GM19452 (cell line): ENCODE measurements around the gene SLC6A19.

ENCODE experiments used
- ATAC-seq: cut with Tn5 transposase; IDR thresholded peaks from one replicate; pipeline ENCODE4 v1.9.1; 2021; ENCODE audit not compliant: unreplicated experiment

The SLC6A19 gene

GRCh38 chr5:1193591-1193985 lies 7.8 kb upstream of the SLC6A19 start:
- no peak for ATAC-seq

GRCh38 chr5:1194378-1194777 lies 7.0 kb upstream of the SLC6A19 start:
- no peak for ATAC-seq

DNA sequence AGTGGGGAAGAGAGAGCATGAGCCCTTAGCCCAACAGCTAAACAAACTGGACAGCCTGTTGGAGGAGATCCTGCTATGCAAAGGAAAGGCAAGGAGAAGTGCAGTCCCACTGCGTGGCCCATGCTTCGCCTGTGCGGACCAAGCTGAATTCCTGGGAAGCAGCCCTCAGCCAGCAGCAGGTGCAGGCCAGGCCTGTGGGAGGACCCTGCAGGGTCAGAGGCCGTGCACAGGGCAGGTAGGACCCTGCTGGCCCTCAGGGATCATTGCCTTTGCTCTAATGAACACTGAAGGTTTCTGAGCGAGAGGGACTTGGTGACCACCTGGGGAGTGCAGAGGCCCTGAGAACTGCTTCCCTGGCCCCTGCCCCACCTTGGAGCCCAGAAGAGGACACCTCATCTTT lies 6.0 kb upstream of the SLC6A19 start:
- no peak for ATAC-seq

- ATAC-seq: no peak
Measured at GRCh38 chr5:1195916-1196315, 5.5 kb upstream of the SLC6A19 start.

- ATAC-seq: no peak
Measured at GRCh38 chr5:1196562-1196961, 4.8 kb upstream of the SLC6A19 start.

GRCh38 chr5:1197876-1198666 lies 3.3 kb upstream of the SLC6A19 start:
- no peak for ATAC-seq

DNA sequence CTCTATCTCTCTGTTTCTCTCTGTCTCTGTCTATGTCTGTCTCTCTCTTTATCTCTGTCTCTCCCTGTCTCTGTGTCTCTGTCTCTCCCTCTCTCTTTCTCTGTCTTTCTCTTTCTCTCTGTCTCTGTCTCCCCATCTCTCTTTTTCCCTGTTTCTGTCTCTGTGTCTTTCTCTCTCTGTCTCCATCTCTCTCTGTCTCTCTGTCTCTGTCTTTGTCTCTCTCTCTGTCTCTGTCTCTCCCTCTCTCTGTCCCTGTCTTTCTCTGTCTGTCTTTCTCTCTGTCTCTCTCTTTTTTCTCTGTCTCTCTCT lies 2.1 kb upstream of the SLC6A19 start:
- no peak for ATAC-seq

GRCh38 chr5:1199649-1200494 lies 1.5 kb upstream of the SLC6A19 start:
- no peak for ATAC-seq

DNA sequence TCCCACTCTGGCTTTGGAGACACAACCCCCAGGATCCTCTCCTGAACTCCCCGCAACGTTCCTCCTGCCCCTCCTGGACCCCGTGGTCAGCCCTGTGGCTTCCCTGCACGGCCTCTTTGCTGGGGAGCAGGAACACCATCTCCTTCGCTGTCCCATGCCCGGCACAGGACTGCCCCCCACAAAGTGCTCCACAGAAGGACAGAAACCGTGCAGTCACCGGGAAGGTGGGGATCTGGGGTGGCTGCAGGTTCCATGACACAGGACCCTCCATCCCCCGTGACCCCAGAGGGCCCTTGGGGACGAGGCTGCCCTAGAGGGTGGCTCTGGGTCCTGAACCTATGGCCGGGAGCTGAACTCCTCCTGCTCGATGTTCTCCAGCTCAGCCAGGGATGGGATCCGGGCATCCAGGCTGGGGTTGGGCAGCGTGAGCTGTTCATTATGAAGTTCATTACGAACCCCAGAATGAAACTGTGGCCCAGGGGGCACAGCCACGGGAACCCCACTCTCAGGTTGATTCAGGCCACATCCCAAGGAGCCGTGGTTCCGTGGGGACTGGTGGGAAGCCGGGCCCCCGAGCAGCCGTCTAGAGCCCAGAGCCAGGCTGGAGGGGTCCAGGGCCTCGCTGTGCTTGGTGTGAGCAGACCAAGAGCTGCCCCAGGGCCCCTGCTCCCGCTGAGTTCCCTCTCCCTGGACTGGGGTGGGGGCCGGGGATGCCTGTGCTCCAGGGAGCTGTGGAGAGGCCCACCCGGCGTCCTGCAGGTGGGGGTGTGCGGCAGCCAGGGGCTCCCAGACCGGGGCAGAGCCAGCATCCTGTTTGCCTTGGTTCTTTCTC lies 684 bp upstream of the SLC6A19 start:
- no peak for ATAC-seq

GRCh38 chr5:1202026-1202797 lies 817 bp downstream of the SLC6A19 start:
- no peak for ATAC-seq

- ATAC-seq: no peak
Measured at GRCh38 chr5:1202798-1203185, 1.4 kb downstream of the SLC6A19 start.

DNA sequence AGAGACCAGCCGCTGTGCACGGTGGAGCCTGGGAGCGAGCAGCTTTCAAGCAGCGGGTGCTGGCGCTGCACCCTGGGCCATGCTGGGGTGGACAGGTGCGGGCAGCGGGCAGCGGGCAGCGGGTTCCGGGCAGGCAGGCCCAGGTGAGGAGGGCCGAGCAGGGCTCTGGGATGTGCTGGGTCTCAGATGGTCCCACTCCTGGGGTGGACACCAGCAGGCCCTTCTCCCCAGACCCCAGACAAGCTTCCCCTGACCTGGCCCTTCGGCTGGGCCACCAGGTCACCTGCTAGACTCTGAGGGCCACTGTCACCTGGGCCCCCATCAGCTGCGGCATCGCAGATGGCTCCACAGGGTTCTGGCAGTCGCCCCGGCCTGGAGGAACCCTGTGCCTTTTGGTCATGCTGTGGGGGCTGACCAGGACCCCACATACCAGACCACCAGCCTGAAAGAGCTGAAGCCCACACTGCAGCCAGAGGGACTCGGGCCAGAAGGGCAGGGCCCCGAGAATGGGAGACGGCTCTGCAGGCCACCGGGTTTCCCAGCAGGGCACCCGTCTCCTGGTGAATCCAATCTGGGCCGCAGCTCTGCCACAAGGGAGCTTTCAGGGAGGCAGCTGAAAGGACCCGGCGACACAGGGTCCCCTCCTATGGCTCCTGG lies 2.0 kb downstream of the SLC6A19 start:
- ATAC-seq: no peak

- ATAC-seq: no peak
Measured at GRCh38 chr5:1203968-1204692, 2.7 kb downstream of the SLC6A19 start.

DNA sequence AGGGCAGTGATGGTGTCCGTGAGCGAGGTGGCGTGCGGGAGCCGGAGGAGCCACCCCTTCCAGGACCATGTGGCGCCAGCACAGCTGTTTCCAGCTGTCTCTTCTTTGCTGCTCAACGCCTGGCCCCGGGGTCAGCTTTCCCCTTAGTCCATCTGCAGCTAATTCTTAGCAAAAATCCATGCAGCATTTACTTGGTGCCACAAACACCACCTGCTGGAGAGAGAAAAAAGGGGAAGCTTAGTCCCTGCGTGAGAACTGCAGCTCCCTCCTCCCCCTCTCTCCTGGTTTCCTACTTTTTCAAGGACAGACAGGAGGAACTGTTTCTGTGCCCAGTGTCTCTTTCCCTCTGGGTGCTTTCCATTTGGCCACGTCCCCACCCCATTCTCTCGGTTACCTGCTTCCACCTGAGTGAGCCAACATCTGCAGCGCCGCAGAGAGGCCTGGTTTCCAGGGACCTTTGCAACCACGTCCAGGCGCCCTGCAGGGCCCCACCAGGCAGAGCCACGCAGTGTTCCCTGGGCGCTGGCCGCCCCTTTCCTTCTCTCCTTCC lies 3.4 kb downstream of the SLC6A19 start:
- no peak for ATAC-seq

GRCh38 chr5:1205255-1206180 lies 4.1 kb downstream of the SLC6A19 start:
- no peak for ATAC-seq

- no peak for ATAC-seq
Measured at GRCh38 chr5:1206521-1207412, 5.4 kb downstream of the SLC6A19 start.

GRCh38 chr5:1207555-1207954 lies 6.2 kb downstream of the SLC6A19 start:
- ATAC-seq: no peak
